Esophagus muscularis mucosa (tissue), 4 donors: ENCODE results near the gene AMACR. TPM values are rescaled to one million over a fixed set of nuclear protein-coding genes. Genes with fewer than 3 reads are reported as not detected.

ENCODE experiments used
- DNase-seq: peaks from one replicate; pipeline ENCODE4 v3.0.0-alpha.2; 2017; ENCODE audit errors: extremely low spot score
- H3K27ac ChIP-seq, 4 donors: fragments of 200-600 bp; sonication (generic); replicated peaks in 1 of 4; 1 replicate in 3 of 4; 2 replicates in 1 of 4; pipeline ENCODE4 v1.5.1; 2016 to 2019; ENCODE audit warnings: mild to moderate bottlenecking in 1 of 4
- H3K27me3 ChIP-seq, 4 donors: fragments of 200-600 bp; sonication (generic); one replicate each; pipeline versions ENCODE4 v1.5.1 to v1.6.0; 2016 to 2019
- H3K36me3 ChIP-seq, 4 donors: fragments of 200-600 bp; sonication (generic); one replicate each; pipeline ENCODE4 v1.5.1; 2016 to 2019
- H3K4me1 ChIP-seq, 4 donors: fragments of 200-600 bp; sonication (generic); one replicate each; pipeline ENCODE4 v1.5.1; 2016 to 2019
- H3K4me3 ChIP-seq, 4 donors: fragments of 200-600 bp; sonication (generic); 1 replicate in 2 of 4; 2 replicates in 2 of 4; pipeline ENCODE4 v1.5.1; 2016 to 2019; ENCODE audit warnings: mild to moderate bottlenecking in 4 of 4, moderate library complexity in 1 of 4
- H3K9me3 ChIP-seq, 4 donors: fragments of 200-600 bp; sonication (generic); 1 replicate in 3 of 4; 2 replicates in 1 of 4; pipeline ENCODE4 v1.5.1; 2016 to 2019
- EP300 ChIP-seq: sonication (generic); formaldehyde crosslinking; IDR thresholded peaks from one replicate; pipeline ENCODE4 v1.6.1; 2017; ENCODE audit warnings: antibody characterized with exemption
- POLR2A ChIP-seq: fragments of 450-650 bp; IDR thresholded peaks from one replicate; pipeline ENCODE4 v1.6.1; 2017; ENCODE audit warnings: antibody characterized with exemption, moderate library complexity, mild to moderate bottlenecking, low read depth
- POLR2AphosphoS5 ChIP-seq, 2 donors: sonication (generic); formaldehyde crosslinking; IDR thresholded peaks; one replicate each; pipeline ENCODE4 v1.6.1; 2017; ENCODE audit warnings: antibody characterized with exemption in 2 of 2
- WGBS: methylation state at CpG from one replicate; pipeline ENCODE4 v1.1.5; 2018; 5-methylcytosine and 5-hydroxymethylcytosine counted together
- intact Hi-C: fragments of 100-400 bp; cut with DNase I; formaldehyde crosslinking; loops from one replicate; pipeline ENCODE4 v1.15.1; 2023
- total RNA-seq, 4 donors: library from RNA; depleted of rRNA; stranded (reverse); fragments of >200 nt; gene quantifications; one replicate each; pipeline versions ENCODE4 v1.1.0 to v1.2.1, GENCODE V29; 2016
- TF ChIP-seq, protein P1 (sequence below), 3 experiments: fragments of 200-600 bp in 2 of 3; fragments of 450-650 bp in 1 of 3; sonication (generic) in 2 of 3; IDR thresholded peaks; one replicate each; pipeline ENCODE4 v1.5.1; 2017 to 2019; ENCODE audit warnings: antibody characterized with exemption in 3 of 3, mild to moderate bottlenecking in 2 of 3, moderate library complexity in 1 of 3

AMACR gene
- total RNA-seq, 4 donors from 2014 or later, result 6.1 to 12.7 (median 9.5) TPM

DNA sequence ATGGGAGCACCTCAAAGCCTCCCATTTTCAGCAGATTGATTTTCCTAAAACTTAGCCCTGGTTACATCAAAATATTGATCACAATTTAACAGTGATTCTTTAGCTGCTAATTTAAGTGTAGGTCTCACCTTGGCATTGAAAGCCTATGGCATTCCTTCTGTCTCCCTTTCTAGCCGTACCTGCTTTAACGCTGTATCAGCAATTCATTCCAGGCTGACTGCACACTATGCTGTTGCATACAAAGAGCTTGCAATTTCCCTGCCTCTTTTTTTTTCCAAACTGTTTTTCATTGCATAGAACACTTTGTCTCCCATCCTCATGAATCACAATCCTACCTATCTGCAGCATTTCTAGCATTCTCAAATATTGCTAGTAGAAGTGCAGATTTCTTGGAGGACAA lies 8.9 kb upstream of the AMACR start:
- 96% methylated on average over 2 of the region's 2 CpGs for WGBS
- TF ChIP-seq POLR2AphosphoS5 (IDR thresholded peaks at IDR 0.05), result no peak
- TF ChIP-seq, protein P1, sequence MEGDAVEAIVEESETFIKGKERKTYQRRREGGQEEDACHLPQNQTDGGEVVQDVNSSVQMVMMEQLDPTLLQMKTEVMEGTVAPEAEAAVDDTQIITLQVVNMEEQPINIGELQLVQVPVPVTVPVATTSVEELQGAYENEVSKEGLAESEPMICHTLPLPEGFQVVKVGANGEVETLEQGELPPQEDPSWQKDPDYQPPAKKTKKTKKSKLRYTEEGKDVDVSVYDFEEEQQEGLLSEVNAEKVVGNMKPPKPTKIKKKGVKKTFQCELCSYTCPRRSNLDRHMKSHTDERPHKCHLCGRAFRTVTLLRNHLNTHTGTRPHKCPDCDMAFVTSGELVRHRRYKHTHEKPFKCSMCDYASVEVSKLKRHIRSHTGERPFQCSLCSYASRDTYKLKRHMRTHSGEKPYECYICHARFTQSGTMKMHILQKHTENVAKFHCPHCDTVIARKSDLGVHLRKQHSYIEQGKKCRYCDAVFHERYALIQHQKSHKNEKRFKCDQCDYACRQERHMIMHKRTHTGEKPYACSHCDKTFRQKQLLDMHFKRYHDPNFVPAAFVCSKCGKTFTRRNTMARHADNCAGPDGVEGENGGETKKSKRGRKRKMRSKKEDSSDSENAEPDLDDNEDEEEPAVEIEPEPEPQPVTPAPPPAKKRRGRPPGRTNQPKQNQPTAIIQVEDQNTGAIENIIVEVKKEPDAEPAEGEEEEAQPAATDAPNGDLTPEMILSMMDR (IDR thresholded peaks at IDR 0.05), result no peak
- no peak for TF ChIP-seq EP300
- no peak for TF ChIP-seq POLR2A
- no peak overlapping the region for H3K27ac ChIP-seq
- H3K4me3 ChIP-seq, result no peak overlapping the region
- no peaks in the 10 kb centered on the region for H3K9me3 ChIP-seq
- H3K4me1 ChIP-seq, result peaks cover 3 to 5% (median 3%) of the 10 kb centered on the region in 4 donors
- no peaks in the 10 kb centered on the region for H3K27me3 ChIP-seq
- intact Hi-C loops, result no loop called here
- no peak for DNase-seq
- peaks cover 0 to 10% (median 4%) of the 10 kb centered on the region in 4 donors for H3K36me3 ChIP-seq

DNA sequence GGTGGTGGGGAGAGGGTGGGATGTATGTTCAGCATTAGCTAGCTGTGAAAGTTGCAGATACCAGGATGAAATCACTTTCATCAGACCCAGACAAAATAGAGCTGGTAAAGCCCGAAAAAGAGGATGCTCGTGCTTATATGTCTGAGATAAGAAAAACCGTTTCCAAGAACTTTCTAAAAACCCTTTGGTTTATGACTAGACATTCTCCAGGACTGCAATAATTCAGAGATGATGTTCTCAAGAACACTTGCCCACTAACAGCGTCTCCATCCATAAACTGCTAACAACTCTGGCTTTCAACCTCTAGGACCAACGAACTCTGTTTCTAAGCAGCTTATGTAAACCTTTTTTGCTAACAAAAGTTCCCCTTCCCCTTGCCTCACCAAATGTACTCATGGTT lies 8.4 kb upstream of the AMACR start:
- peaks cover 3 to 5% (median 3%) of the 10 kb centered on the region in 4 donors for H3K4me1 ChIP-seq
- intact Hi-C loops, result no loop called here
- no peaks in the 10 kb centered on the region for H3K27me3 ChIP-seq
- no peak overlapping the region for H3K27ac ChIP-seq
- H3K9me3 ChIP-seq, result no peaks in the 10 kb centered on the region
- TF ChIP-seq POLR2A (no peak), EP300 (no peak), POLR2AphosphoS5 (IDR thresholded peaks at IDR 0.05) (no peak)
- TF ChIP-seq, protein P1 (IDR thresholded peaks at IDR 0.05), result no peak
- H3K36me3 ChIP-seq, result peaks cover 0 to 10% (median 4%) of the 10 kb centered on the region in 4 donors
- 79% methylated on average over 5 of the region's 5 CpGs for WGBS
- no peak for DNase-seq
- no peak overlapping the region for H3K4me3 ChIP-seq

DNA sequence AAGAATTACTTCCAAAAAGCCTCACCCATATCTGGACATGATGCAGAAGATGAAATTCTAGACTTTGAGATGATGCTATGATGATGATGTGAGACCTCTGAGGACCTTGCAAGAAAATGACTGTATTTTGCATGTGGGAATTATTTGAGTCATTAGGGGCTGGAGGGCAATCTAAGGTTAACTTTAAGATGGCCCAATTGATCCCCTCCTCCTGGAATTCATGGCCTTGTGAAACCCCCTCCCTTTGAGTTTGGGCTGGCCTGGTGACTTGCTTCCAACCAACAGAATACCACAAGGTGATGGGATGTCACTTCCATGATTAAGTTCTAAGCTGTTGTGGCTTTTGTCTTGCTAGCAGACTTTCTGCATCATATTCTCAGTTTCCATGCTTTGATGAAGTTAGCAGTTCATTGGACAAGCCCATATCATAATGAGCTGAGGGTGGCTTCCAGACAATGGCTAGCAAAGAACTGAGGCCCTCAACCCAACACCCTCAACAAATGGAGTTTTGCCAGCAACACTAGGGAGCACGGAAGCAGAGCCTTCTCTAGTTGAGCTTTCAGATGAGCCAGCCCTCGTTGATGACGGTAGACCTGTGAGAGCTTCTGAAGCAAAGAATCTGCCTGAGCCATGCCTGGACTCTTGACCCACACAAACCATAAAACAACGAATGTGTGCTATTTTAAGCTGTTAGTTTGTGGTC lies 7.4 kb upstream of the AMACR start:
- Histone ChIP-seq H3K27me3 (no peaks in the 10 kb centered on the region), H3K4me1 (peaks cover 3 to 5% (median 3%) of the 10 kb centered on the region in 4 donors), H3K4me3 (no peak overlapping the region), H3K27ac (no peak overlapping the region), H3K9me3 (no peaks in the 10 kb centered on the region), H3K36me3 (peaks cover 0 to 10% (median 2%) of the 10 kb centered on the region in 4 donors)
- TF ChIP-seq EP300 (no peak), POLR2A (no peak), POLR2AphosphoS5 (IDR thresholded peaks at IDR 0.05) (no peak)
- TF ChIP-seq, protein P1 (IDR thresholded peaks at IDR 0.05), result no peak
- intact Hi-C loops, result no loop called here
- DNase-seq, result no peak
- 91% methylated on average over 4 of the region's 4 CpGs for WGBS

DNA sequence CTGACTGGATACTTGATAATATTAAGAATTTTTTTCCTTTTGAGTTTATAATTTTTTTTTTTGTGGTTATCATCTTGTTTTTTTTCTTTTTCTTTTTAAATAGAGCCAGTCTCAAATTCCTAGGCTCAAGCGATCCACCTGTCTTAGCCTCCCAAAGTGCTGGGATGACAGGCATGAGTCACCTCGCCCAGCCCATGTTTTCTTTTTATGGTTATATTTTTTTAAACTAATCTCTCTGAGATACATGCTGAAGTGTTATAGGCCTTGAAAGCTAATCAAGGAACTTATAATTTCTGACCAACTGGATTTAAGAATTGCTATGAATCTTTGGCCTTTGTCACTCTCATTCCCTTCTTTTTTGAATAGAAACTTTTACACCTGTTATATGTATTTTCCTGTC lies 6.8 kb upstream of the AMACR start:
- Histone ChIP-seq H3K9me3 (no peaks in the 10 kb centered on the region), H3K4me1 (peaks cover 3 to 5% (median 3%) of the 10 kb centered on the region in 4 donors), H3K4me3 (no peak overlapping the region), H3K27me3 (no peaks in the 10 kb centered on the region), H3K27ac (no peak overlapping the region), H3K36me3 (peaks cover 0 to 10% (median 0%) of the 10 kb centered on the region in 4 donors)
- WGBS, result 97% methylated on average over 2 of the region's 2 CpGs
- no peak for DNase-seq
- no peak for TF ChIP-seq EP300
- TF ChIP-seq POLR2A, result no peak
- TF ChIP-seq POLR2AphosphoS5 (IDR thresholded peaks at IDR 0.05), result no peak
- TF ChIP-seq, protein P1 (IDR thresholded peaks at IDR 0.05), result no peak
- intact Hi-C loops, result no loop called here
